GF-D8 (cell line): ENCODE data around the gene COX18.

Experiments
- DNase-seq: peaks from one replicate; lab custom pipeline; 2025; lab: John Stamatoyannopoulos, UW

Gene COX18

GRCh38 chr4:73053076-73053475 is 16.4 kb downstream of the COX18 start:
- DNase-seq: no peak

GRCh38 chr4:73051625-73052024 is 17.9 kb downstream of the COX18 start:
- no peak for DNase-seq

GRCh38 chr4:73045879-73046278 is 23.6 kb downstream of the COX18 start:
- no peak for DNase-seq

GRCh38 chr4:73037057-73037456 is 32.5 kb downstream of the COX18 start:
- no peak for DNase-seq

- DNase-seq: no peak
Observed at GRCh38 chr4:73036123-73036522, 33.4 kb downstream of the COX18 start.

GRCh38 chr4:73034896-73035295 is 34.6 kb downstream of the COX18 start:
- no peak for DNase-seq

- DNase-seq: no peak
Observed at GRCh38 chr4:73028621-73029020, 40.9 kb downstream of the COX18 start.

GRCh38 chr4:73021634-73022033 is 47.9 kb downstream of the COX18 start:
- peak; percentile 4 for DNase-seq

GRCh38 chr4:73019462-73020047 is 50.0 kb downstream of the COX18 start:
- DNase-seq: no peak

- no peak for DNase-seq
Observed at GRCh38 chr4:73018595-73018994, 50.9 kb downstream of the COX18 start.

- DNase-seq: no peak
Observed at GRCh38 chr4:73013310-73013709, 56.2 kb downstream of the COX18 start.

- DNase-seq: no peak
Observed at GRCh38 chr4:73012673-73013072, 56.8 kb downstream of the COX18 start.

- no peak for DNase-seq
Observed at GRCh38 chr4:73011629-73011985, 57.9 kb downstream of the COX18 start.

- DNase-seq: no peak
Observed at GRCh38 chr4:73010789-73011628, 58.5 kb downstream of the COX18 start.

GRCh38 chr4:73007526-73008100 is 61.9 kb downstream of the COX18 start:
- DNase-seq: no peak

GRCh38 chr4:73006286-73006990 is 63.1 kb downstream of the COX18 start:
- no peak for DNase-seq

- DNase-seq: no peak
Observed at GRCh38 chr4:73005514-73005913, 64.0 kb downstream of the COX18 start.
